GM12878 (cell line): ENCODE measurements around the gene RNF130. TPM values are rescaled to one million over a fixed set of nuclear protein-coding genes. Genes with fewer than 3 reads are reported as not detected.

Experiments
- ATAC-seq: fragments of 200-7000 bp; cut with Tn5 transposase; 3 replicates; pipeline ENCODE4 v1.9.1; 2020; ENCODE audit warnings: mild to moderate bottlenecking, moderate library complexity
- BruUV-seq: library from RNA; stranded (reverse); fragments of 400-500 nt; replicated peaks from 2 replicates; lab custom pipeline; 2021; lab: Mats Ljungman, UMichigan
- CTCF ChIA-PET: fragments of 300-600 bp; sonication (Branson Sonifier 250); formaldehyde crosslinking; extraction: SDS; loops from one replicate; lab custom pipeline; 2021; ENCODE audit warnings: inconsistent platforms; lab: Yijun Ruan, JAX
- POLR2A ChIA-PET: fragments of 350-600 bp; formaldehyde crosslinking; extraction: SDS; loops from one replicate; lab custom pipeline; 2021; ENCODE audit warnings: inconsistent platforms; lab: Charles Lee
- RAD21 ChIA-PET: fragments of 300-600 bp; sonication (Branson Sonifier 250); formaldehyde crosslinking; loops from one replicate; lab custom pipeline; 2023; ENCODE audit warnings: antibody characterized with exemption; ENCODE audit not compliant: unreplicated experiment; lab: Charles Lee
- SMC1A ChIA-PET: fragments of 300-600 bp; sonication (Branson Sonifier 250); formaldehyde crosslinking; loops from one replicate; lab custom pipeline; 2023; ENCODE audit not compliant: unreplicated experiment, uncharacterized antibody; lab: Charles Lee
- DNase-seq: peaks from one replicate; pipeline ENCODE4 v3.0.0-alpha.2; 2011; ENCODE audit warnings: low read depth, low spot score
- FAIRE-seq: peaks from 3 replicates; lab custom pipeline; 2011; peaks lifted over from hg19 to GRCh38; lab: Jason Lieb, UNC
- H2AFZ ChIP-seq: 2 replicates; pipeline ENCODE4 v1.6.0; 2011; ENCODE audit warnings: low read depth, low read length, control low read depth; ENCODE audit not compliant: control insufficient read depth
- H3K27ac ChIP-seq: 2 replicates; pipeline ENCODE4 v1.5.1; 2011; ENCODE audit warnings: control low read depth; ENCODE audit not compliant: control insufficient read depth, insufficient read depth
- H3K27me3 ChIP-seq, 2 experiments: replicated peaks in 1 of 2; 2 replicates each; pipeline versions ENCODE4 v1.6.0 to v1.6.1; 2011; ENCODE audit warnings: low read length in 1 of 2; ENCODE audit not compliant: control insufficient read depth in 2 of 2, insufficient read depth in 2 of 2
- H3K36me3 ChIP-seq, 2 experiments: 2 replicates each; pipeline ENCODE4 v1.5.1; 2011; ENCODE audit warnings: low read length in 1 of 2; ENCODE audit not compliant: control insufficient read depth in 2 of 2, insufficient read depth in 2 of 2
- H3K4me1 ChIP-seq: 2 replicates; pipeline ENCODE4 v1.6.1; 2011; ENCODE audit warnings: mild to moderate bottlenecking, low read length, moderate library complexity, mixed read lengths; ENCODE audit not compliant: control insufficient read depth, insufficient read depth
- H3K4me2 ChIP-seq: 2 replicates; pipeline ENCODE4 v1.6.0; 2011; ENCODE audit warnings: control low read depth; ENCODE audit not compliant: control insufficient read depth, insufficient read depth
- H3K4me3 ChIP-seq: fragments of 200-600 bp; sonication (generic); 2 replicates; pipeline ENCODE4 v1.5.1; 2016
- H3K79me2 ChIP-seq: 2 replicates; pipeline ENCODE4 v1.6.0; 2011; ENCODE audit warnings: low read length; ENCODE audit not compliant: control insufficient read depth, insufficient read depth
- H3K9ac ChIP-seq: 2 replicates; pipeline ENCODE4 v1.8.0; 2011; ENCODE audit warnings: low read length, control low read depth, mixed read lengths; ENCODE audit not compliant: control insufficient read depth, insufficient read depth
- H3K9me3 ChIP-seq: replicated peaks from 3 replicates; pipeline ENCODE4 v1.5.1; 2011; ENCODE audit warnings: mild to moderate bottlenecking, low read length; ENCODE audit not compliant: control insufficient read depth, insufficient read depth
- H4K20me1 ChIP-seq: 2 replicates; pipeline ENCODE4 v1.6.0; 2011; ENCODE audit not compliant: control insufficient read depth, insufficient read depth
- EP300 ChIP-seq, 2 experiments: fragments of 150-350 bp in 1 of 2; IDR thresholded peaks; 2 replicates each; pipeline ENCODE4 v1.6.1; 2011 to 2012; ENCODE audit warnings: low read depth in 2 of 2, low read length in 2 of 2, borderline replicate concordance in 1 of 2, improper control_type of control experiment in 1 of 2, inconsistent platforms in 1 of 2; ENCODE audit not compliant: control insufficient read depth in 1 of 2
- FOXM1 ChIP-seq: IDR thresholded peaks from 2 replicates; pipeline ENCODE4 v1.6.1; 2012; ENCODE audit warnings: low read depth, mild to moderate bottlenecking, inconsistent platforms, low read length, moderate library complexity
- IRF3 ChIP-seq: fragments of 450-650 bp; IDR thresholded peaks from 2 replicates; pipeline ENCODE4 v1.6.1; 2014; ENCODE audit warnings: mild to moderate bottlenecking
- KDM1A ChIP-seq: fragments of 200-600 bp; sonication (generic); IDR thresholded peaks from 2 replicates; pipeline ENCODE4 v1.6.1; 2016; ENCODE audit warnings: borderline replicate concordance
- MLLT1 ChIP-seq: fragments of 450-650 bp; IDR thresholded peaks from 2 replicates; pipeline ENCODE4 v1.6.1; 2016; ENCODE audit warnings: mild to moderate bottlenecking
- MTA2 ChIP-seq: fragments of 450-650 bp; IDR thresholded peaks from 2 replicates; pipeline ENCODE4 v1.6.1; 2016; ENCODE audit warnings: low read depth, mild to moderate bottlenecking, moderate library complexity
- POLR2AphosphoS5 ChIP-seq: IDR thresholded peaks from 2 replicates; pipeline ENCODE4 v1.6.1; 2011; ENCODE audit warnings: mild to moderate bottlenecking, low read length, inconsistent platforms
- SIX5 ChIP-seq: IDR thresholded peaks from 2 replicates; pipeline ENCODE4 v1.6.1; 2011; ENCODE audit warnings: mild to moderate bottlenecking, low read depth, low read length, moderate library complexity; ENCODE audit not compliant: severe bottlenecking
- SMARCA5 ChIP-seq: fragments of 450-650 bp; IDR thresholded peaks from 2 replicates; pipeline ENCODE4 v1.6.1; 2017; ENCODE audit warnings: mild to moderate bottlenecking
- ZBTB33 ChIP-seq: fragments of 450-650 bp; IDR thresholded peaks from 2 replicates; pipeline ENCODE4 v1.6.1; 2017; ENCODE audit warnings: mild to moderate bottlenecking
- ZBTB4 ChIP-seq: fragments of 450-650 bp; formaldehyde crosslinking; IDR thresholded peaks from 2 replicates; pipeline ENCODE4 v1.4.0; 2022; ENCODE audit warnings: mild to moderate bottlenecking, moderate library complexity
- ZBTB40 ChIP-seq: fragments of 450-650 bp; IDR thresholded peaks from 2 replicates; pipeline ENCODE4 v1.6.1; 2016; ENCODE audit warnings: mild to moderate bottlenecking, moderate library complexity, borderline replicate concordance
- WGBS: methylation state at CpG from one replicate; pipeline ENCODE4 v1.1.6; 2016; ENCODE audit warnings: low lambda C conversion rate; ENCODE audit not compliant: insufficient replicate concordance, insufficient coverage; ENCODE audit errors: missing lambda C conversion rate; 5-methylcytosine and 5-hydroxymethylcytosine counted together
- in situ Hi-C: fragments of 300-500 bp; cut with MboI; formaldehyde crosslinking; loops from 9 replicates; pipeline ENCODE4 v1.14.3; 2018; ENCODE audit warnings: mixed read lengths
- intact Hi-C: fragments of 100-400 bp; cut with micrococcal nuclease; formaldehyde crosslinking; loops from one replicate; pipeline ENCODE4 v1.14.2; 2022; ENCODE audit not compliant: unreplicated experiment
- polyA plus RNA-seq, 11 experiments: library from polyadenylated mRNA; depleted of rRNA in 4 of 11; unstranded in 6 of 11; stranded (reverse) in 5 of 11; fragments of >200 nt; fragmentation: Nextera tagmentation in 4 of 11; fragmentation: Illumina TruSeq in 1 of 11; extraction: Ambion mirVana in 4 of 11; extraction: Trizol in 1 of 11; gene quantifications; 1 replicate in 1 of 11; 2 replicates in 10 of 11; pipeline versions ENCODE4 v1.2.1 to v1.2.3, GENCODE V29; 2011 to 2016; ENCODE audit warnings: inconsistent platforms in 2 of 11, missing spikeins in 2 of 11, low read depth in 1 of 11
- total RNA-seq, 4 experiments: library from RNA; depleted of rRNA in 3 of 4; stranded (reverse); fragments of >200 nt in 3 of 4; fragmentation: Illumina TruSeq in 1 of 4; extraction: Trizol in 1 of 4; gene quantifications; 2 replicates each; pipeline versions ENCODE4 v1.2.1 to v1.2.3, GENCODE V29; 2013 to 2021

Gene RNF130
- total and polyA plus RNA-seq, 10 of the 15 experiments (the other 5 are each of a cell fraction or from before 2014, with no cell fraction given) = 0.04 to 0.36 (median 0.11) TPM; not detected in 1

- 74% methylated on average over 1 of the region's 1 CpG for WGBS
- no TSS peak for BruUV-seq
- H3K36me3 ChIP-seq = no peaks in the 10 kb centered on the region
- no peak overlapping the region for H2AFZ ChIP-seq
- CTCF ChIA-PET = no interaction called here
- ATAC-seq (no peak), DNase-seq (no peak), FAIRE-seq (no peak)
- no peak overlapping the region for H3K4me2 ChIP-seq
- H3K27ac ChIP-seq = no peak overlapping the region
- in situ Hi-C loops = no loop called here
- RAD21 ChIA-PET = no interaction called here
- H3K4me3 ChIP-seq = no peak overlapping the region
- H4K20me1 ChIP-seq = no peaks in the 10 kb centered on the region
- no peaks in the 10 kb centered on the region for H3K27me3 ChIP-seq
- POLR2A ChIA-PET = no interaction called here
- intact Hi-C loops = no loop called here
- H3K9ac ChIP-seq = no peak overlapping the region
- H3K4me1 ChIP-seq = no peaks in the 10 kb centered on the region
- no peaks in the 10 kb centered on the region for H3K79me2 ChIP-seq
- SMC1A ChIA-PET = no interaction called here
- no peaks in the 10 kb centered on the region; the same call in 2 of the 3 replicates for H3K9me3 ChIP-seq
- no peak for TF ChIP-seq MTA2
- TF ChIP-seq IRF3 = no peak
- no peak for TF ChIP-seq ZBTB40
- no peak for TF ChIP-seq ZBTB4 (CRISPR knock-in tag)
- no peak for TF ChIP-seq ZBTB33
- no peak for TF ChIP-seq POLR2AphosphoS5
- no peak for TF ChIP-seq SMARCA5
- TF ChIP-seq KDM1A = no peak
- no peak for TF ChIP-seq FOXM1
- no peak for TF ChIP-seq MLLT1
- TF ChIP-seq SIX5 = no peak
- no peak for TF ChIP-seq EP300 (IDR thresholded peaks at IDR 0.05; ENCODE audit: borderline replicate concordance in 1 of 2, control insufficient read depth in 1 of 2, low read depth in 2 of 2, low read length in 2 of 2)
These were observed 35.4 kb upstream of the RNF130 start for GRCh38 chr5:180107005-180107404.
